ENCODE results near the gene DENND1A.

DENND1A gene

DNA sequence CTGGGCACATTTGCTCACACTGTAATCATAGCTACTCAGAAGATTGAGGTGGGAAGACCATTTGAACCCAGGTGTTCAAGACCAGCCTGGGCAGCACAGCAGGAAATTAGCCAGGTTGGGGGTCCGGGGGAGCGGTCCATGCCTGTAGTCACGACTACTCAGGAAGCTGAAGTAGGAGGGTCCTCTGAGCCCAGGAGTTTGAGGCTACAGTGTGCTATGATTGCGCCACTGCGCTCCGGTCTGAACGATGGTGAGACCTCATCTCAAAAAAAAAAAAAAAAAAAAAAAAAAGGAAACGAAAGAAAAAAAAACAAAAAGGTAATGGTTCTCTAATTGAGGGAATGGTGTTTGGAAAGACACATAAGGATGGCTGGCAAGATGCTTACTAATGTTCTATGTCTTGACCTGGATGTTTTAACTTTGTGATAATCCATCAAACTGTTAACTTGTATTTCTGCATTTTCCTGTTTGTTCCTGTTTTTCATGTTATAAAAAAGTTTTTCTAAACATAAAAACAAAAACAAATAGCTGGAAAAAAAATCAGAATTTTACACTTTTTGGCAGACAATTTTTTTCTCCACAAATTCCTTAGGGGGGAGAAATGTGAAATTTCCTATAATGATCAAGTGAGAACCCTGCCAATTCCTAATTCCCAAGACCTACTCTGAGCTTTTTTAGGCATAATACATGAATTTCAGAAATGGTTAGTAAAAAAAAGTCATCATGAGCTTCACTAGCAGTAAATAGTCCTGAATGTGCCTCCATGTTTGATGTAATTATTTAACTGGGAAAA is 96.9 kb downstream of the DENND1A start:
- no peak for DNase-seq (ENCODE audit: low read depth)
- TF ChIP-seq, protein P1, sequence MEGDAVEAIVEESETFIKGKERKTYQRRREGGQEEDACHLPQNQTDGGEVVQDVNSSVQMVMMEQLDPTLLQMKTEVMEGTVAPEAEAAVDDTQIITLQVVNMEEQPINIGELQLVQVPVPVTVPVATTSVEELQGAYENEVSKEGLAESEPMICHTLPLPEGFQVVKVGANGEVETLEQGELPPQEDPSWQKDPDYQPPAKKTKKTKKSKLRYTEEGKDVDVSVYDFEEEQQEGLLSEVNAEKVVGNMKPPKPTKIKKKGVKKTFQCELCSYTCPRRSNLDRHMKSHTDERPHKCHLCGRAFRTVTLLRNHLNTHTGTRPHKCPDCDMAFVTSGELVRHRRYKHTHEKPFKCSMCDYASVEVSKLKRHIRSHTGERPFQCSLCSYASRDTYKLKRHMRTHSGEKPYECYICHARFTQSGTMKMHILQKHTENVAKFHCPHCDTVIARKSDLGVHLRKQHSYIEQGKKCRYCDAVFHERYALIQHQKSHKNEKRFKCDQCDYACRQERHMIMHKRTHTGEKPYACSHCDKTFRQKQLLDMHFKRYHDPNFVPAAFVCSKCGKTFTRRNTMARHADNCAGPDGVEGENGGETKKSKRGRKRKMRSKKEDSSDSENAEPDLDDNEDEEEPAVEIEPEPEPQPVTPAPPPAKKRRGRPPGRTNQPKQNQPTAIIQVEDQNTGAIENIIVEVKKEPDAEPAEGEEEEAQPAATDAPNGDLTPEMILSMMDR (conservative IDR thresholded peaks at IDR 0.05; ENCODE audit: low read depth, low read length) = no peak
- no peak overlapping the region for H3K4me3 ChIP-seq (ENCODE audit: low read depth, low read length)

DNA sequence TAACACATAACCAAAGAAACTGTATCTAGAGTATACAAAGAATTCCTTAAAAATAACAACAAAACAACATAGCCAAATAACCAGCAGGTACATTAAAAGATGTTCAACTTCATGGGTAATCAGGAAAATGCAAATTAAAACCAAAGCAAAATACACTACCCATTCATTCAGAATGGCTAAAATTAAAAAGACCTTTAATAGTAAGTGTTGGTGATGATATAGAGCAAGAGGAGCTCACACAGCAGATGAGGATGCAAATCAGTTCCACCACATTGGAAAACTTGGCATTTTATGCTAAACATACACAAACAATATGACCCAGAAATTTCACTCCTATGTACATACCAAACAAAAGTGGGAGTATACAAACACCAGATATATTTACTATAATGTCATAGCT is 97.8 kb downstream of the DENND1A start:
- TF ChIP-seq, protein P1 (conservative IDR thresholded peaks at IDR 0.05; ENCODE audit: low read depth, low read length) = no peak
- DNase-seq (ENCODE audit: low read depth) = no peak
- H3K4me3 ChIP-seq (ENCODE audit: low read depth, low read length) = no peak overlapping the region

DNA sequence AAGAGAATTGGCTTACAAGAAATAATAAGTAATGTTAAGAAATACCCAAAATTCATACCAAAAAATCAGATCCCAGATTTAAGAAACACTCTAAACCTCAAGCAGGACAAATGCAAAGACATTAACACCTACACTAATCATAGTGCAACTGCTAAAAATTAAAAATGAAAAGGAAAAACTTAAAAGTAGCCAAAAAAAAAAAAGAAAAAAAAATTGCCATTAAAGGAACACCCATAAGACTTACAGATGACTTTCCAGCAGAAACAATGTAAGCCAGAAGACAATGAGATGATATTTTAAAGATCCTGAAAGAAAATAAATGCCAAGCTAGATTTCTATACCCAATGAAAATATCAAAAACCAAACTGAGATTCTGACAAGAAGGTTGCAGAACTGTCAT is 101.5 kb downstream of the DENND1A start:
- no peak for DNase-seq (ENCODE audit: low read depth)
- TF ChIP-seq, protein P1 (conservative IDR thresholded peaks at IDR 0.05; ENCODE audit: low read depth, low read length) = no peak
- H3K4me3 ChIP-seq (ENCODE audit: low read depth, low read length) = no peak overlapping the region

DNA sequence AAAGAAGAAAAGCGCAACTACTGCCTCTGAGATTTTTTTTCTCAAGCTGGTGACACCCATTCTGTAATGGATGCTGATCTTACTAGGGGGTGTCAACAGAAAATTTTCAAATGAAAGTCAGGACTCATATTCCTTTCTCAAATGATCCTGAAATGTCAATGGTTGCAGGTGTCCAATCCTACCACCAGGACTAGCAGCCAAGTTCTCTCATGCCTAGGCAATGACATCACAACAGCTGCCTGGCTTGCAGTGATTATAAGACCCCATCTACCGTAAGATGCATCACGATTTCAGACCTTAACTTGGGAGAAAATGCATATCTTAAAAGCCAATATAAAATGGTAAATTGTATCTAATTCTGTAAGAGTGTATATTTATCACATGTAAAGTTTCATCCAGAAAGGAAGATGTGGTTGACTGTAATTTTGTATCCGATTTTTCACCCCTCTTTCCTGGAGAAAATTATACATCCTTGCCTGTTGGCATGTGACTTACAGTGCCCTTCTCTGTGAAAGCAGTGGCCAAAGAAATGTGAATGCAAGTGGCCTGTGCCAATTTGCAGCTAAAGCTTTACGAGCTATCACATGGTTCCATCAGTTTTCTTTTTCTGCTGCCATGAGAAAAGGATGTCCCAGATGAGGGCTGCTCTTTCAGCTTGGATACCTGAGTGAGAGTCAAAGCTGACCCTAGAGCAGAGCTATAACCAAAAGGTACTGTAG is 104.4 kb downstream of the DENND1A start:
- DNase-seq (ENCODE audit: low read depth) = peak; percentile 31
- no peak overlapping the region for H3K4me3 ChIP-seq (ENCODE audit: low read depth, low read length)
- TF ChIP-seq, protein P1 (conservative IDR thresholded peaks at IDR 0.05; ENCODE audit: low read depth, low read length) = peak; percentile 39

DNA sequence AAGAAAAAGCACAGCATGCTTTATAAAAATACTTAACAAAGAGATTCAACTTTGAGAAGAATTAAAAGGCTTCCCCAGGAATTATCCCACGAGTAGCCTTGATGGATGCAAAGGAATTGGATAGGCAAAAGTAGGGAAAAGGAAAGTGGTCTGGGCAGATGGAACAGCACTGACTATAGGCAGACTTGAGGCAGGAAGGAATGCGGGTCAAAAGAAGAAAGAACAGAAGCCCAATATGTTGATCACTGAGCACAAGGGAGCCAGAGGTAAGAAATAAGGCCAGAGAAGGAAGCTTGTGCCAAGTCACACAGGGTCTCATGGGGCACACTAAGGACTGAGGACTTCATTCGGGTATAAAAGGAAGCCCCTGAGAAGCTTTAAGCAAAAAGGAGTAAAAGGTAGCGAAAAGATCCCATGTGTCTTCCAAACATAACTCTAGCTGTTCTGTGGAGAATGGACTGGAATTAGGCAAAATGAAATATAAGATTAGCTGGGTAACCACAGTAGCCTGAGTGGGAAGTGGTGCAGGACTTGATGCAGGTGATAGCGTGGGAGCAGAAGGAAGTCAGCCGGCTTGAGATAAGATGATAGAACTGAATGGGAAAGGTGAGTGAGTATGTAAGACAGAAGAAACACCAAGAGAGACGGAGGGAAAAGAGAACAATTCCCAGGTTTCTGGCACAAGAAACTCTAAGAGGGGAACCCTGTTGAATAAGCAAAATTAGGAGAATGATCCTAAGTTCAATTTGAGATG is 106.6 kb downstream of the DENND1A start:
- no peak for DNase-seq (ENCODE audit: low read depth)
- no peak overlapping the region for H3K4me3 ChIP-seq (ENCODE audit: low read depth, low read length)
- TF ChIP-seq, protein P1 (conservative IDR thresholded peaks at IDR 0.05; ENCODE audit: low read depth, low read length) = no peak

DNA sequence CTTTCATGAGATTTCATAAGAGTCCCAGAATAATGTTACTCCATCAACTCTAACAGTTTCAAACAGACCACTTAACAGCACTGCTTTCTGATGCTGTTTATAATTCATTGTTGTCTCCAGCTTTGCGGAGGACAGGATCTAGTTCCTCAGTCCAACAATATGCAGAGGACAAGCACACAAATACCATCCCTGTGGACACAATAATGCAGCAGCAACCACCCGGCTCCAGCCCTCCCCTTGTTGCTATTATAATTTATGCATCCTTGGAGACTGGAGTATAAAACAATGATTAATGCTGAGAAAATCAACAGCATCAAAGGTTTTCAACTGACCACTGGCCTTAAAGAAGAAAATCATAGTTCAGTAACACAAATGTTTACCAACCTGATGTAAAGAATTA is 108.3 kb downstream of the DENND1A start:
- H3K4me3 ChIP-seq (ENCODE audit: low read depth, low read length) = no peak overlapping the region
- DNase-seq (ENCODE audit: low read depth) = no peak
- TF ChIP-seq, protein P1 (conservative IDR thresholded peaks at IDR 0.05; ENCODE audit: low read depth, low read length) = no peak
